ENCODE results near the gene SUPT3H.
"Not testable (repeated sequence)": the region's sequence is repeated elsewhere in the genome, so short reads cannot be mapped to it uniquely, and the experiment has no call there.

SUPT3H gene

DNA sequence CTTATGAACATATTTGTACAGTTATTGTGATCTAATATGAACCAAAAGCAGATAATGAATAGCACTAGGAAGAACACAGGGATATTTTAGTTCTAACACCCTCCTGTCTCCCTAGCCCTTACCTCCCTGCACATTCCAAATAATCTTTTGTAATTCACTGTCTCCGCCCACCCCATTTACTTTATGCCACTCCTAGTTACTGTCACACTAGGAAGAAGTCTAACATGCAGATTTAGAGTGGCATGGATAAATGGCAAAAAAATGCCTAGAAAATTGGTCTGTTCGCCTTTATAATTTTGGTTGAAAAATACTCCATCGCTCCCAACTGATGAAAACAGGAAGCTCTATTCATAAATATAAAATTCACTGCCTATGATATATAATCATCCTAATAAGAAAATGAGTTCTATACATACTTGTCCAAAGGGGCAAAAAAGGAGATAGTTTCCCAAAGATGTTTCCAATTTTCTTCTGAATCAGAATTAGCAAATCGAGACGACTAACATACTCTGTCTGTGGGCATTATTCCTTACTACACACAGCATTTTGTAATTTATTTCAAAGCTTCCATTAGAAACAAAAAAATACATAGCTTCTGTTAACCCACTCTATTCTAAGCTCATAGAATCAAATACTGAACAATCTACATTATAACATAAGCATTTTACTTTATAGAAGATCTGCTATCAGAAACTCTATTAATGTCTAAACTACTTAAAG is 50.9 kb downstream of the SUPT3H start:
- DNase-seq (ENCODE audit: low spot score) (no peak), FAIRE-seq (no peak)

DNA sequence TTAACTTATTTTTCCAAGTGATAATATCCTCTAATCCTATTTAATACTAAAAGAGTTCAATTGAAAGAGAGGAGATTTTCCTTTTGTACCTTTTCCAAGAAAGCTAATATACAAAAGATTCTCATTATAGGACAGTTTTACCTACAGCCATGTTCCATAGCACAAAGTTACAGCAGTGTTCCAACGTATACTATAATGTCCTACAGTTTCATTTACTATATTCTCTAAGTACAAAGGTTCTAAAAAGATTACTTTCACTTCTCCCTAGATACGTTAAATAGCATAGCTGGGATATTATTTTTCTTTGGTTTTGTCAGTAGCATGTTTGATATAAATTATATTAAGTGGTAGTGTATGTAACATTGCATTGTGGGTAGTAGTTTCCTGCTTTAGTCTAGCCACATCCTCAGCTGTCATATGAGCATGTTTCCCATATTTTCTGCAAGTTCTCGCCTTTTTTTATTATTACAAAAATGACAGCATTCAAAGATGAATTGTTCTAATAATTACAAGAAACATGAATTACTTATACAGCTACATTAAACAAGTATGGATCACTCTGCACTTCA is 54.0 kb downstream of the SUPT3H start:
- DNase-seq (ENCODE audit: low spot score), result no peak
- no peak for FAIRE-seq

DNA sequence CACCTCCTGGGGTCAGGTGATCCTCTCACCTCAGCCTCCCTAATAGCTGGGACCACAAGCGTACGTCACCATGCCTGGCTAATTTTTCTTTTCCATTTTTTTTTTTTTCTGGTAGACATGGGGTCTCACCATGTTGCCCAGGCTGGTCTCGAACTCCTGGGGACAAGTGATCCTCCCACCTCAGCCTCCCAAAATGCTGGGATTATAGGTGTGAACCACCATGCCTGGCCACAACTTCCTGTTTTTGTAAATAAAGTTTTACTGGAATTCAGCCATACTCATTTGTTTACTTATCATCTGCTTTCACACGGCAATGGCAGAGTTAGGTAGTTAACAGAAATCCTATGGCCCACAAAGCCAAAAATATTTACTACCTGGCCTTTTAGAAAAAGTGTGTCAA is 57.4 kb downstream of the SUPT3H start:
- no peak for FAIRE-seq
- DNase-seq (ENCODE audit: low spot score), result no peak

DNA sequence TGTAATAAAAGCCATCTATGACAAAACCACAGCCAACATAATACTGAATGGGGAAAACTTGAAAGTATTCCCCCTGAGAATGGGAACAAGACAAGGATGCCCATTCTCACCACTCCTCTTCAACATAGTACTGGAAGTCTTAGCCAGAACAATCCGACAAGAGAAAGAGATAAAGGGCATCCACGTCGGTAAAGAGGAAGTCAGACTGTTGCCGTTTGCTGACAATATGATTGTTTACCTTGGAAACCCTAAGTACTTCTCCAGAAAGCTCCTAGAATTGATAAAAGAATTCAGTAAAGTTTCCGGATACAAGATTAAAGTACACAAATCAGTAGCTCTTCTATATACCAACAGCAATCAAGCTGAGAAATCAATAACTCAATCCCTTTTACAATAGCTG is 63.6 kb downstream of the SUPT3H start:
- FAIRE-seq, result no peak
- no peak for DNase-seq (ENCODE audit: low spot score)

DNA sequence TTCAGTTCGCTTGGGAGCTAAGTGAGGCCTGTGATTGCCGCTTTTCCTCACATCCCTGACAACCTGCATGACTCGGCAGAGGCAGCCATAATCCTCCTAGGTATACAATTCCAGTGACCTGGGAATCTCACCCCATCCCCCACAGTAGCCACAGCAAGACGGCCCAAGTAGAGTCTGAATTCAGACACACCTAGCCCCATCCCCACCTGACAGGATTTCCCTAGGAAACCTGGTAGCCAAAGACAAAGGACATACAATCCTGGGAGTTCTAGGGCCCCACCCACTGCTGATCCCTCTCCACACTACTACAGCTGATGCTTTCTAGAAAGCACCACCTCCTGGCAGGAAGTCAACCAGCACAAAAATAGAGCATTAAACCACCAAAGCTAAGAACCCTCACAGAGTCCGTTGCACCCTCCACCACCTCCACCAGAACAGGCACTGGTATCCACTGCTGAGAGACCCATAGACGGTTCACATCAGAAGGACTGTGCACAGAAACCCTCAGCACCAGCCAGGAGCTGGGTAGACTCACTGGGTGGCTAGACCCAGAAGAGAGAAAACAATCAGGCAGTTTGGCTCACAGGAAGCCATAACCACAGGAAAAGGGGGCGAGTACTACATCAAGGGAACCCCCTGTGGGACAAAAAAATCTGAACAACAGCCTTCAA is 67.5 kb downstream of the SUPT3H start:
- no peak for DNase-seq (ENCODE audit: low spot score)
- FAIRE-seq, result no peak

DNA sequence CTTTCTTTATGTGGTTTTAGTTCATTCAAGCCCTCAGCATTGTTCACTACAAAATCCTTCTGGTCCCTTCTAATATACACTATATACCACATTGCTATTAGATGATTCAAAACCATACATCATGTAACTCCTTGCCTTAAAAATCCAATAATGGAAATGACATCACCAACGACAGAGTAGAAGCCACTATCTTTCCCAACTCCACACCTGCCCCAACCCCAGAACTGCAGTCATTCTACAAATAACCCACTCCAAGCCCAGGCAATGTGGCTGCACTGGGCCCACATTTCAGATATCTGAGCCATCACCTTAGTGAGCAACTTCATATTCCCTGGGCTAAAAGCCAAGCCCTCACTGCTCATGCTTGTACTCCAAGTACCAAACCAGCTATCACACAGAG is 72.2 kb downstream of the SUPT3H start:
- DNase-seq (ENCODE audit: low spot score) (no peak), FAIRE-seq (no peak)

DNA sequence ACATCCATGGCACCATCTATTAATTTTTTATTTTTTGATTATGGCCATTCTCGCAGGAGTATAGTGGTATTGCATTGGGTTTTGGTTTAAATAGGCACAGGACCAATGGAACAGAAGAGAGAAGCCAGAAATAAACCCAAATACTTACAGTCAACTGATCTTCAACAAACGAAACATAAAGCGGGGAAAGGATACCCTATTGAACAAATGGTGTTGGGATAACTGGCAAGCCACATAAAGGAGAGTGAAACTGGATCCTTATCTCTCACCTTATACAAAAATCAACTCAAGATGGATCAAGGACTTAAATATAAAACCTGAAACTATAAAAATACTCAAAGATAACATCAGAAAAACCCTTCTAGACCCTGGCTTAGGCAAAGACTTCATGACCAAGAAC is 74.9 kb downstream of the SUPT3H start:
- DNase-seq (ENCODE audit: low spot score), result no peak
- FAIRE-seq, result no peak

DNA sequence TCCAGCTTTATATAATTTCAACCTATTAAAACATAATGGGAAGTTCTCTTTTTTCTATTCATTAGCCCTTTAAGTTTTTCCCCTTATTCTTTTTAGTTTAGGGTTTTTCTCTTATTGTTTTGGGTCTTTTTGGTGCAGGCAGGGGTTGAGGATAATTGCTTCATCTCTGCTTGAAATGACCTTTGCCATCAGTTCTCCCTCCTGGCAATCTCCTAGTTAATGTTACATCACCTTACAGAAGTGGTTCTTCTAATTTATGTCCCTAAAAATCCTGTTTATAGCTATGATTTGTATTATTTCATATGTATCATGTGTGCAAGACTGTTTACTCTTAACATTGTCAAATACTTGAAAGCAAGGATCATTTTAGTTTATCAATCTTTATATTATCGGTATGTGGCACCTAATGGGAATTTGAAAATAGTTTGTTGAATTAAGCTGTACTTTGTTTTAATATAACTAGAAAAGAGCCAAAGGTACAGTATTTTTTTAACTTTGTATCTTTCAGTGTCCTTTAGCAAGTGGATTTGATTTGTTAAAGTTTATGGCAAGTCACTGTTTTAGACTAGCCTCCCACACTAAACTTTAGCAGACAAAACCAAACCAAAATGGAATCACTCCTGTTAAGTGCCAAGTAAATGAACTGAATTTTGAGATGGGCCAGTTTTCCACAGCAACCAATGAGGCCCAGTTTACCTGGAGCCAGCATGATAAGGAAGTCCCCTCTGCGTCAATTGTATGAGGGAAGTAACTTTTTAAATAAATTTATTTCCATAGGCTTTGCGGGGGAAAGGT is 76.2 kb downstream of the SUPT3H start:
- FAIRE-seq (no peak), DNase-seq (ENCODE audit: low spot score) (no peak)

DNA sequence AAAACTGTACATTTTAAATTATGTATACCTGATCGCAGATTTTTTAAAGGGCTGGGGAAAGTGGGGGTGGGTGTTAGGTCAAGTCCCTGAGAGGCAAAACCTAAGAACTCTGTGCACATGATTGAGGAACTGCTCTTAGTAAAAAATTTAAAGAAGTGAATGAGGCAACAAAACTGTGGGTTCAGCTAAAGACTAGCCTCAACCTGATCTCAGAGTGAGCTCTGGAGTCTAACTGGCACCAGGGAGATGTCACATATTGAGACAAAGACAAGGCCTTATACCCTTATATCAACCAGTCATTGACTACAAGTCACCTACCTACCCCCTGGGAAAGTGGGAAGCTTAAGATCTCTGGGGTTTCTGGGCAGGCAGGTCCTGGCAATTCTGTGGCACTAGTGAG is 77.0 kb downstream of the SUPT3H start:
- no peak for DNase-seq (ENCODE audit: low spot score)
- no peak for FAIRE-seq

DNA sequence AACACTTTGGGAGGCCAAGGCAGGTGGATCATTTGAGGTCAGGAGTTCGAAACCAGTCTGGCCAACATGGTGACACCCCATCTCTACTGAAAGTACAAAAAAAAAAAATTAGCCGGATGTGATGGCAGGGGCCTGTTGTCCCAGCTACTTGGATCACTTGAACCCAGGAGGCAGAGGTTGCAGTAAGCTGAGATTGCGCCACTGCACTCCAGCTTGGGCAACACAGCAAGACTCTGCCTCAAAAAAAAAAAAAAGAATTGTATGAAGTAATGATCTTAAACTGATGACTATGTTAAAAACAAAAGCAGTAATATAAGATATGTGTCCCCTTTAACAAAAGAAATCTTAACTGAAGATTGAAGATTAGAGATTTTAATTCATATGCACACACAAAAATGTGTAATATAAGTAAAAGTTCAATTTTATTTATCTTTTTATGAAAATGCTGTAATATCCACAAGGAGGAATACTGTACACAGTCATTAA is 78.6 kb downstream of the SUPT3H start:
- FAIRE-seq (no peak), DNase-seq (ENCODE audit: low spot score) (no peak)

DNA sequence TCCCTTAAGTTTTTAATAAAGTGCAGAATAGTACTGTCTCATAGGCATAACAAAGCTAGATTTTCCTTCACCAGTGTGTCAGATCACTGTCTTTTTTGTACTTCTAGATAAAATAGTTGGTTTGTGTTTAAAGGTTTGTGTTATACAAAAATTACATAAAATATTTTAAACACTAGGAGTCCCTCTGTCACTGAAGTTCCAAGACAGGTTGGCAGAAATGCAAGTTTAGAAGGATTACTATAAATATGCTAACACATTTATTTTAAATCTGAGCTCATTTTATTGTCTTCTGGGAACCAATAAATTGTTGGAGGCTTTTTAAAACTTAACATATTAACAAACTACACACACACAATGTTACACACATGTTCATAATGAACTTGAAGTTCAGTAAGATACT is 80.4 kb downstream of the SUPT3H start:
- no peak for FAIRE-seq
- DNase-seq (ENCODE audit: low spot score), result no peak

DNA sequence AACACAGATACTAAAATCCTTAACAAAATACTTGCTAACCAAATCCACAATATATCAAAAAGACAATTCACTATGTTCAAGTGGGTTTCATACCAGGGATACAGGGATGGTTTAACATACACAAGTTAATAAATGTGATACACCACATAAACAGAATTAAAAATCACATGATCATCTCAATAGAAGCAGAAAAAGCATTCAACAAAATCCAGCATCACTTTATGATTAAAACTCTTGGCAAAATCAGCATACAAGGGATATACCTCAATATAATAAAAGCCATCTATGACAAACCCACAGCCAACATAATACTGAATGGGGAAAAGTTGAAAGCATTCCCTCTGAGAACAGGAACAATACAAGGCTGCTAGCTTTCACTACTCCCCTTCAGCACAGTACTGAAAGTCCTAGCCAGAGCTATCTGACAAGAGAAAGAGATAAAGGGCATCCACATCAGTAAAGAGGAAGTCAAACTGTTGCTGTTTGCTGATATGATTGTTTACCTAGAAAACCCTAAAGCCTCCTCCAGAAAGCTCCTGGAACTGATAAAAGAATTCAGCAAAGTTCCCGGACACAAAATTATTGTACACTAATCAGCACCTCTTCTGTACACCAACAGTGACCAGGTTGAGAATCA is 83.6 kb downstream of the SUPT3H start:
- not testable (repeated sequence) for FAIRE-seq; DNase-seq (ENCODE audit: low spot score)

DNA sequence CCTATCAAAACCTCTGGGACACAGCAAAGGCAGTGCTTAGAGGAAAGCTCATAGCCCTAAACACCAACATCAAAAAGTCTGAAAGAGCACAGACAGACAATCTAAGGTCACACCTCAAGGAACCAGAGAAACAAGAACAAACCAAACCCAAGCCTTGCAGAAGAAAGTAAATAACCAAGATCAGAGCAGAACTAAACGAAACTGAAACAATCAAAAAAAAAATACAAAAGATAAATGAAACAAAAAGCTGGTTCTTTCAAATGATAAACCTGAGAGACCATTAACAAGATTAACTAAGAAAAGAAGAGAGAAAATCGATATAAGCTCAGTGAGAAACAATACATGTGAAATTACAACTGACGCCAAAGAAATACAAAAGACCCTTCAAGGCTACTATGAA is 84.4 kb downstream of the SUPT3H start:
- FAIRE-seq, result no peak

DNA sequence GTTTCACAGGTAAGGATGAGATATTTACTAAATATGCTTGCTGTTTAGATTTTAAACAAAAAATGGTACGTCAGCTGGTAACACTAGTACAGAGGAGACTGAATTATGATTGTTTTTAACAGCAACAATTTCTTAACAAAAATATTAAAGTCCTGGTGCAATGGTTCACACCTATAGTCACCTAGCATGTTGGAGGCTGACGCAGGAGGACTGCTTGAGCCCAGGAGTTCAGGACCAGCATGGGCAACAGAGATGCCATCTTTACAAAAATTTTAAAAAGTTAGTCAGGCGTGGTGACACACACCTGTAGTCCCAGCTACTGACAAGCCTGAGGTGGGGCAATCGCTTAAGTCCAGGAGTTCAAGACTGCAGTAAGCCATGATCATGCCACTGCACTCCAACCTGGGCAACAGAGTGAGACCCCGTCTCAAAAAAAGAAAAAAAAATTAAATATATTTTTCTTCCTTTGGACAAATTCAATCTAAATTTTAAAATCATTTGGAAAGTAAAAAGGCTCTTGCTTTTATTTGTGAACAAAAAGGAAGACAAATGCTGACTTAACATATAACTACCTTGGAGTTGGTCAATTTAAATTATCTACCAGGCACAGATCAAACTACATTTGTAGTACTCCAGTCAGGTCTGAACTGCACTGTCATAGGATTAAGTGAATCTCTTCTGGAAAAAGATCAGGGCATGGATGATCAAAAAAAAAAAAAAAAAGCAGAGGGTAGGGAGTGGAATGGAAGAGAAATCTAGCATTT is 87.8 kb downstream of the SUPT3H start:
- DNase-seq (ENCODE audit: low spot score) (no peak), FAIRE-seq (no peak)

More for the DNA sequence above, 84.4 kb downstream of the SUPT3H start:
- no peak for DNase-seq (ENCODE audit: low spot score)

DNA sequence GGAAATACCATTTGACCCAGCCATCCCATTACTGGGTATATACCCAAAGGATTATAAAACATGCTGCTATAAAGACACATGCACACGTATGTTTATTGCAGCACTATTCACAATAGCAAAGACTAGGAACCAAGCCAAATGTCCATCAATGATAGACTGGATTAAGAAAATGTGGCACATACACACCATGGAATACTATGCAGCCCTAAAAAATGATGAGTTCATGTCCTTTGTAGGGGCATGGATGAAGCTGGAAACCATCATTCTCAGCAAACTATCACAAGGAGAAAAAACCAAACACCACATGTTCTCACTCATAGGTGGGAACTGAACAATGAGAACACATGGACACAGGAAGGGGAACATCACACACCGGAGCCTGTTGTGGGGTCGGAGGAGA is 91.0 kb downstream of the SUPT3H start:
- not testable (repeated sequence) for DNase-seq (ENCODE audit: low spot score); FAIRE-seq

DNA sequence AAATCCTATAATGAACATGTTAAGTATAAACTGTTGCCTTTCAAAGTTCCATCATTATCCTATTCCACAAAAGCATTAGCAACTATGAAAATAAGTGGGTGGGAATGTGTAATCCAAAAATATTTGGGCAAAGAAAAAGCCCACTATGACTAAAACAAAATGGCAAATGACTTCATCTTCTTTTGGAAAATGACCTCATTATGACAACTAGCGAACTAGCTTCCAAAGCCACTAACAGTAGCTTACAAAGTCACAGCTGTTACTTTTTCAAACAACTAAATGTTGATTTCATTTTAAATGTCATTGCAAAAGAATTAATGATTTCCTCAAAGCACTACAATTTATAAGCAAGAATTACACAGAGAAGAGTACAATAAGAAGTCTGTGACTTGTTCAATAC is 99.4 kb downstream of the SUPT3H start:
- FAIRE-seq (no peak), DNase-seq (ENCODE audit: low spot score) (no peak)

DNA sequence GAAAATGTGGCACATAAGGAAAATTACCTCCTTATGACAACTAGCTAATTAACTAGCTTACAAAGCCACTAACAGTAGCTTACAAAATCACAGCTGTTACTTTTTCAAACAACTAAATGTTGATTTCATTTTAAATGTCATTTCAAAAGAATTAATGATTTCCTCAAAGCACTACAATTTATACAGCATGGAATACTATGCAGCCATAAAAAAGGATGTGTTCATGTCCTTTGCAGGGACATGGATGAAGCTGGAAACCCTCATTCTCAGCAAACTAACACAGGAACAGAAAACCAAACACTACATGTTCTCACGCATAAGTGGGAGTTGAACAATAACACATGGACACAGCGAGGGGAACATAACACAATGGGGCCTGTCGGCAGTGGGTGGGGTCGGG is 100.0 kb downstream of the SUPT3H start:
- DNase-seq (ENCODE audit: low spot score); FAIRE-seq: not testable (repeated sequence)

DNA sequence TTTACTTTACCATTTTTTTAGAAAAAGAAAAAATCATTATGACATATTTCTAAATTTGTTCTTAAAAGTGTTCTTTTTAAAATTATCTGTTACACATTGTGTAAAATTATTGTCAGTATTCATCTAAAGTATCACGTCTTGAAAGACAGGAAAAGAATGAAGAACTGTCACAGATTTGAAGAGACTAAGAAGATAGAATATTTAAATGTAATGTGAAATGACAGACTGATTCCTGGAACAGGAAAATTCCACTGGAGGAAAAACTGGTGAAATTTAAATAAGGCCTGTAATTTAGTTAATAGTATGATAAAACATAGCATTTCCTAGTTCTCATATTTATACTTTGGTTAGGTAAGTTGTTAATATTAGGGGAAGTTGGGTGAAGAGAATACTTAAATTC is 102.4 kb downstream of the SUPT3H start:
- DNase-seq (ENCODE audit: low spot score) (no peak), FAIRE-seq (no peak)

DNA sequence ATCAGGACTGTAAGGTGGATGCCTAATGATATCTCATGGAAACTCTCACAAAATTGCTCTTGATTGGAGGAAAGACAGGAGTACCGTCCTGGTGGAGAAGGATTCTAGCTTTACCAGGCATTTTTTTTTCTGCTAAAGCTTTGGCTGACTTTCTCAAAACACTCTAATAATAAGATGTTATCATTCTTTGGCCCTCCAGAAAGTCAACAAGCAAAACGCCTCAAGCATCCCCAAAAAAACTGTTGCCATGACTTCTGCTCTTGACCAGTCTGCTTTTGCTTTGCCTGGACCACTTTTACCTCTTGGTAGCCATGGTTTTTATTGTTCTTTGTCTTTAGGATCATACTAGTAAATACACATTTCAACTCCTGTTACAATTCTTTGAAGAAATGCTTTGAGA is 105.1 kb downstream of the SUPT3H start:
- DNase-seq (ENCODE audit: low spot score) (no peak), FAIRE-seq (no peak)

DNA sequence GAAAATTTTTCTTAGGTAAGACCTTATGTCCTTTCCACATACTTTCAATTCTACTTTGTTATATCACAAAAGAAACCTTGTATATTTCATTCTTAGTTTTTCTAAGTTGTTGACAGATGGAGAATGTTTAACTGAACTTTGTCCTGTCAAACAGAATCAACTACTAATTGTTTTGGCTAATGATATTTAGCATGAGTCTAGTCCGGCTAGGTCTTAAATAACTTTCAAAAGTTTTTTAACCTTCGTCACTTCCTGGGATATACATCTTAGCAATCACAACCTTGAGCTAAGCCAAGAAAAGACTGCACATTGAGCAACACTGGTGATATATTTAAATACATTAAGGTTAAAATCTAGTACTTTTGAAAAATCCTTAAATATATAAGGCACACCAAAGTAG is 112.5 kb downstream of the SUPT3H start:
- DNase-seq (ENCODE audit: low spot score) (no peak), FAIRE-seq (no peak)

DNA sequence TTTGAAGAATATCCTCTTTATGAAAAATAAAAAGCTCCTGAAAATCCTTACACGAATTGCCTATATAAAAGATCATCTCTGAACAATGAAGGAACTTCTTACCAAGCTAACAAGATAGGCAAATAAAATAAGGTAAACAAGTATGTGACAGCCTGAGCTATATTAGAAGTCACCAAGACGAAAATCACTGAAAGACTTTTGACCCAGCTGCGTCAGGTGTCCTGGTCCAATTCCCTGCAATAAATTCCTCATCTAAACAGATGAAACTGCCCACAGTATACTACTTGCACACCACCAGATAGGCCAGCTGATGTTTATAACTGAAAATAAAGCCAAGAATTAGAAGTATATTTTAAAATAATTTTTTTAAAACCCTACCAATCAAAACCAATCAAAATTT is 117.0 kb downstream of the SUPT3H start:
- FAIRE-seq (no peak), DNase-seq (ENCODE audit: low spot score) (no peak)
